Pancreas (tissue), 10 donors: ENCODE results near the gene SPATS2L. TPM values are rescaled to one million over a fixed set of nuclear protein-coding genes. Genes with fewer than 3 reads are reported as not detected.
A peak's percentile ranks its signal among the peaks of the same experiment; 100 is the strongest.

ENCODE experiments used
- ATAC-seq, 4 donors: fragments of 200-7000 bp; cut with Tn5 transposase; one replicate each; pipeline versions ENCODE4 v1.8.0 to v1.9.1; 2020; ENCODE audit warnings: mild to moderate bottlenecking in 4 of 4, moderate library complexity in 4 of 4
- DNase-seq, 6 donors: peaks; one replicate each; pipeline ENCODE4 v3.0.0-alpha.2; 2020
- FAIRE-seq: peaks from 2 replicates; lab custom pipeline; 2012; peaks lifted over from hg19 to GRCh38; lab: Jason Lieb, UNC
- H3K27ac ChIP-seq, 4 donors: fragments of 200-600 bp; sonication (generic); 1 replicate in 3 of 4; 2 replicates in 1 of 4; pipeline versions ENCODE4 v1.5.0 to v1.8.0; 2020
- H3K27me3 ChIP-seq, 4 donors: fragments of 200-600 bp; one replicate each; pipeline ENCODE4 v1.8.0; 2021
- H3K36me3 ChIP-seq, 3 donors: fragments of 200-600 bp; sonication (generic) in 1 of 3; one replicate each; pipeline versions ENCODE4 v1.5.0 to v1.8.0; 2020 to 2021
- H3K4me1 ChIP-seq, 3 donors: fragments of 200-600 bp; one replicate each; pipeline ENCODE4 v1.8.0; 2021
- H3K4me3 ChIP-seq, 4 donors: fragments of 200-600 bp; sonication (generic) in 2 of 4; one replicate each; pipeline versions ENCODE4 v1.5.0 to v1.8.0; 2020 to 2021
- H3K9me3 ChIP-seq, 4 donors: fragments of 200-600 bp; one replicate each; pipeline ENCODE4 v1.8.0; 2021
- WGBS, 2 donors: extraction: QIAGEN DNeasy Blood & Tissue Kit; methylation state at CpG; one replicate each; pipeline ENCODE4 v1.1.7; 2013; 5-methylcytosine and 5-hydroxymethylcytosine counted together
- intact Hi-C, 3 donors: fragments of 100-400 bp; cut with DNase I; formaldehyde crosslinking; loops; one replicate each; pipeline versions ENCODE4 v1.11.1 to v1.14.2; 2022
- polyA plus RNA-seq, 2 donors: library from polyadenylated mRNA; stranded (reverse); fragments of 200-250 nt; gene quantifications; one replicate each; pipeline ENCODE4 v1.2.3, GENCODE V29; 2013
- total RNA-seq, 6 donors: library from RNA; stranded (reverse); fragmentation: NEBNext Ultra II Directional in 4 of 6; extraction: Animal tissue kit (Norgen Biotek cat#: 25700) in 4 of 6; gene quantifications; one replicate each; pipeline versions ENCODE4 v1.2.1 to v1.2.4, GENCODE V29; 2021 to 2023
- TF ChIP-seq, protein P1 (sequence below), 4 donors: fragments of 200-600 bp; sonication (generic) in 3 of 4; IDR thresholded peaks; one replicate each; pipeline versions ENCODE4 v1.5.0 to v1.8.0; 2021; ENCODE audit warnings: antibody characterized with exemption in 4 of 4
- donor health status: healthy with polysubstance abuse.
- donor health status: DM: no; HTN: no; CAD: no; lungs with moderate emphysema.
- donor health status: DM: no; HTN: no; CAD: no.
- donor health status: control.
- donor health status: control.
- donor health status: Bipolar disorder and iron deficiency.
- donor health status: DM: yes; HTN: yes; CAD: no.
- donor health status: DM: no; HTN: no; CAD: no.
- donor health status: DM: no; HTN: no; CAD: no.
- donor health status: DM: yes; HTN: yes; CAD: no.

Gene SPATS2L
- total and polyA plus RNA-seq, 8 donors, result 28.8 to 87.0 (median 40.8) TPM

DNA sequence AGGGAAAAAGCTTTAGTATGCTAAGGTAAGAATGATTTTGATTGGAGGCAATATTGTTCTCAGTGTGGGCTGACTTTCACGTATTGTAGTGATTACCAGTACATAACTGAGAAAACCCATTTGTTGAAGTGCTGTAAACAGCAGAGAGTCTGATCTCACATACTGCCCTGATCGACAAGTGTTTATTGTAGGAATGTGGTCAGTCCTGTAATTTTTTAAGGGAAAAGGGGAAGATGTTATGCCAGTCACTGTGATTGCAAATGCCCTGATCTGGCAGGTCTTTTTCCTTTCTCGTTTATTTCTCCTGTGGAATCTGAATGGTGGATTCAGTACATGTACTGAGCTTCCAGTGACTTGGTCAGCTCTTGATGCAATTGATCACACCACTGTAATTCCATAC lies 11.5 kb downstream of the SPATS2L start:
- H3K27me3 ChIP-seq, result no peaks in the 10 kb centered on the region
- FAIRE-seq (no peak), DNase-seq (no peak), ATAC-seq (no peak)
- TF ChIP-seq, protein P1, sequence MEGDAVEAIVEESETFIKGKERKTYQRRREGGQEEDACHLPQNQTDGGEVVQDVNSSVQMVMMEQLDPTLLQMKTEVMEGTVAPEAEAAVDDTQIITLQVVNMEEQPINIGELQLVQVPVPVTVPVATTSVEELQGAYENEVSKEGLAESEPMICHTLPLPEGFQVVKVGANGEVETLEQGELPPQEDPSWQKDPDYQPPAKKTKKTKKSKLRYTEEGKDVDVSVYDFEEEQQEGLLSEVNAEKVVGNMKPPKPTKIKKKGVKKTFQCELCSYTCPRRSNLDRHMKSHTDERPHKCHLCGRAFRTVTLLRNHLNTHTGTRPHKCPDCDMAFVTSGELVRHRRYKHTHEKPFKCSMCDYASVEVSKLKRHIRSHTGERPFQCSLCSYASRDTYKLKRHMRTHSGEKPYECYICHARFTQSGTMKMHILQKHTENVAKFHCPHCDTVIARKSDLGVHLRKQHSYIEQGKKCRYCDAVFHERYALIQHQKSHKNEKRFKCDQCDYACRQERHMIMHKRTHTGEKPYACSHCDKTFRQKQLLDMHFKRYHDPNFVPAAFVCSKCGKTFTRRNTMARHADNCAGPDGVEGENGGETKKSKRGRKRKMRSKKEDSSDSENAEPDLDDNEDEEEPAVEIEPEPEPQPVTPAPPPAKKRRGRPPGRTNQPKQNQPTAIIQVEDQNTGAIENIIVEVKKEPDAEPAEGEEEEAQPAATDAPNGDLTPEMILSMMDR (IDR thresholded peaks at IDR 0.05), result no peak
- H3K4me3 ChIP-seq, result no peak overlapping the region
- peak overlapping the region in 2 of 4 donors; percentile 37 to 61 for H3K27ac ChIP-seq
- H3K9me3 ChIP-seq, result no peaks in the 10 kb centered on the region
- no peaks in the 10 kb centered on the region for H3K36me3 ChIP-seq
- H3K4me1 ChIP-seq, result peaks cover 16 to 45% (median 28%) of the 10 kb centered on the region in 3 donors
- WGBS, 2 donors, result 45 to 47% methylated on average over 3 of the region's 3 CpGs
- intact Hi-C loops, result no loop called here

DNA sequence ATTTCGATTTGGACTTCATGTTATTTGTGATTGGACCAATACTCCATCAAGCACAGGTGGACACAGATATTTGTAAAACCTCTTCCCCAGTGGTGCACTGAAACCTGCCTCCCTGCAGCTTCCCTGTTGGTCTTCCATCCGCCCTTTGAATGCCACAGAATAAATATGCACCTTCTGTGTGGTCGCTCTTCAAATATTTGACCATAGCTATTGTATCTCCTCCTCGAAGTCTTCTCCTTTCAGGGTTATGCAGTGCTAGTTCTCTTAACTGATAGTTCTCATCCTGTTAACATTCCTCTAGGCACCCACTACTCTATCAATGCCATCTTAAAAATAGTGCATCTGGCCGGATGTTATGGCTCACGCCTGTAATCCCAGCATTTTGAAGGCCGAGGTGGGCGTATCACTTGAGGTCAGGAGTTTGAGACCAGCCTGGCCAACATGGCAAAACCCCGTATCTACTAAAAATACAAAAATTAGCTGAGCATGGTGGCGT lies 12.5 kb downstream of the SPATS2L start:
- Histone ChIP-seq H3K4me3 (no peak overlapping the region), H3K27ac (peak overlapping the region; percentile 0 to 65 (median 48)), H3K36me3 (no peaks in the 10 kb centered on the region), H3K27me3 (no peaks in the 10 kb centered on the region), H3K9me3 (no peaks in the 10 kb centered on the region), H3K4me1 (peaks cover 16 to 44% (median 28%) of the 10 kb centered on the region in 3 donors)
- intact Hi-C loops, result no loop called here
- TF ChIP-seq, protein P1 (IDR thresholded peaks at IDR 0.05), result no peak
- DNase-seq, result no peak
- no peak for ATAC-seq
- FAIRE-seq, result no peak
- WGBS, 2 donors, result 77 to 80% methylated on average over 10 of the region's 10 CpGs

GRCh38 chr2:200319548-200320337 lies 13.2 kb downstream of the SPATS2L start:
- WGBS, 2 donors, result 33 to 38% methylated on average over 4 of the region's 4 CpGs
- TF ChIP-seq, protein P1 (IDR thresholded peaks at IDR 0.05), result no peak
- ATAC-seq (peak; percentile 90 to 94 (median 92)), DNase-seq (no peak), FAIRE-seq (no peak)
- intact Hi-C loops, result no loop called here
- no peaks in the 10 kb centered on the region for H3K27me3 ChIP-seq
- H3K27ac ChIP-seq, result peak overlapping the region; percentile 0 to 65 (median 48)
- no peak overlapping the region for H3K4me3 ChIP-seq
- no peaks in the 10 kb centered on the region for H3K36me3 ChIP-seq
- H3K9me3 ChIP-seq, result no peaks in the 10 kb centered on the region
- H3K4me1 ChIP-seq, result peaks cover 16 to 44% (median 28%) of the 10 kb centered on the region in 3 donors

- H3K36me3 ChIP-seq, result no peaks in the 10 kb centered on the region
- peaks cover 16 to 44% (median 28%) of the 10 kb centered on the region in 3 donors for H3K4me1 ChIP-seq
- intact Hi-C loops, result no loop called here
- peak overlapping the region in 2 of 4 donors; percentile 61 to 65 for H3K27ac ChIP-seq
- TF ChIP-seq, protein P1 (IDR thresholded peaks at IDR 0.05), result no peak
- no peaks in the 10 kb centered on the region for H3K9me3 ChIP-seq
- ATAC-seq, result peak; percentile 11 to 29 (median 26)
- FAIRE-seq, result no peak
- H3K4me3 ChIP-seq, result no peak overlapping the region
- H3K27me3 ChIP-seq, result no peaks in the 10 kb centered on the region
- no peak for DNase-seq
- WGBS, 2 donors, result 56 to 76% methylated on average over 2 of the region's 2 CpGs
Observed at GRCh38 chr2:200320344-200320743, 13.9 kb downstream of the SPATS2L start.

DNA sequence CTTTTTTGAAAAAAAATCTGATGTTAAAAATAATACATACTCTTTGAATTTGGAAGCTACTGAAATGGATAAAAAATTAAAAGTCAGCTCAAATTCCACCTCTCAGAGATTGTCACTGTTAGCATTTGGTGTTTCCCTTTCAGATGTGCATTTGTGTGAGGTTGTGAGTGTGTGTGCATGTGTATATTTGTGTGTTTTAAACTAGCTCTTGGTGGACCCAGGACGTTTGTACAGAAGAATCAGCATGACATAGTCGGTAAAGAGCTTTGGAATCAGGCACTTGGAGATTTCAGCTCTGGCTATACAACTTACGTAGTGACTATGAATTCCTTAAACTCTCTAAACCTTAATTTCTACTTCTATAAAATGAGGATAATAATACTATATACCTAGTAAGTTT lies 14.5 kb downstream of the SPATS2L start:
- H3K4me3 ChIP-seq, result no peak overlapping the region
- TF ChIP-seq, protein P1 (IDR thresholded peaks at IDR 0.05), result no peak
- ATAC-seq (no peak), FAIRE-seq (no peak), DNase-seq (no peak)
- H3K27ac ChIP-seq, result peak overlapping the region in 2 of 4 donors; percentile 61 to 65
- H3K27me3 ChIP-seq, result no peaks in the 10 kb centered on the region
- H3K36me3 ChIP-seq, result no peaks in the 10 kb centered on the region
- intact Hi-C loops, result no loop called here
- WGBS, 2 donors, result 71 to 76% methylated on average over 3 of the region's 3 CpGs
- no peaks in the 10 kb centered on the region for H3K9me3 ChIP-seq
- peaks cover 16 to 44% (median 28%) of the 10 kb centered on the region in 3 donors for H3K4me1 ChIP-seq
